LNCAP (cell line): ENCODE results near the gene RPS14.

Source experiments
- TF ChIP-seq, protein P1 (sequence below): fragments of 450-650 bp; IDR thresholded peaks from 2 replicates; pipeline ENCODE4 v1.5.1; 2017; ENCODE audit warnings: mild to moderate bottlenecking

Gene RPS14

GRCh38 chr5:150469718-150470469 is 20.4 kb upstream of the RPS14 start:
- TF ChIP-seq, protein P1, sequence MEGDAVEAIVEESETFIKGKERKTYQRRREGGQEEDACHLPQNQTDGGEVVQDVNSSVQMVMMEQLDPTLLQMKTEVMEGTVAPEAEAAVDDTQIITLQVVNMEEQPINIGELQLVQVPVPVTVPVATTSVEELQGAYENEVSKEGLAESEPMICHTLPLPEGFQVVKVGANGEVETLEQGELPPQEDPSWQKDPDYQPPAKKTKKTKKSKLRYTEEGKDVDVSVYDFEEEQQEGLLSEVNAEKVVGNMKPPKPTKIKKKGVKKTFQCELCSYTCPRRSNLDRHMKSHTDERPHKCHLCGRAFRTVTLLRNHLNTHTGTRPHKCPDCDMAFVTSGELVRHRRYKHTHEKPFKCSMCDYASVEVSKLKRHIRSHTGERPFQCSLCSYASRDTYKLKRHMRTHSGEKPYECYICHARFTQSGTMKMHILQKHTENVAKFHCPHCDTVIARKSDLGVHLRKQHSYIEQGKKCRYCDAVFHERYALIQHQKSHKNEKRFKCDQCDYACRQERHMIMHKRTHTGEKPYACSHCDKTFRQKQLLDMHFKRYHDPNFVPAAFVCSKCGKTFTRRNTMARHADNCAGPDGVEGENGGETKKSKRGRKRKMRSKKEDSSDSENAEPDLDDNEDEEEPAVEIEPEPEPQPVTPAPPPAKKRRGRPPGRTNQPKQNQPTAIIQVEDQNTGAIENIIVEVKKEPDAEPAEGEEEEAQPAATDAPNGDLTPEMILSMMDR = no peak

DNA sequence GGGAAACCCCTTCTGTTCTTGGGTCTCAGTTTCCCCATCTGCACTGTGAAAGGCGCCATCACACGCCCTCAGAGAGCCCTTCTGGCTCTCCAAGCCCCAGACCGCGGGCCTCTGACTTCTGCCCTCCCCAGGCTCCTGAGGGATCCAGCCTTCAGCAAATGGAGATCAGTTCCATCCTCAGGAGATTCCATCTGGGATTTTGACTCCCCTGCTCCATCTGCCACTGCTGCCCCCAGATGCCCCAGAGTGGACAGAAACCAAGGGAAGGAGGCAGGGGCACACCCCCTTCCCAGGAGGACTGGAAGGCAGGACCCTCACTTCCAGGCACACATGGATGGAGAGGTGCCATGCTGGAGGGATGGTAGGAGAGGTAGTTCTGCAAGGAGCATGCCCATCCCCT is 18.7 kb upstream of the RPS14 start:
- TF ChIP-seq, protein P1 = no peak

GRCh38 chr5:150465927-150466326 is 16.4 kb upstream of the RPS14 start:
- TF ChIP-seq, protein P1 = no peak

GRCh38 chr5:150464554-150465012 is 15.0 kb upstream of the RPS14 start:
- TF ChIP-seq, protein P1 = no peak

DNA sequence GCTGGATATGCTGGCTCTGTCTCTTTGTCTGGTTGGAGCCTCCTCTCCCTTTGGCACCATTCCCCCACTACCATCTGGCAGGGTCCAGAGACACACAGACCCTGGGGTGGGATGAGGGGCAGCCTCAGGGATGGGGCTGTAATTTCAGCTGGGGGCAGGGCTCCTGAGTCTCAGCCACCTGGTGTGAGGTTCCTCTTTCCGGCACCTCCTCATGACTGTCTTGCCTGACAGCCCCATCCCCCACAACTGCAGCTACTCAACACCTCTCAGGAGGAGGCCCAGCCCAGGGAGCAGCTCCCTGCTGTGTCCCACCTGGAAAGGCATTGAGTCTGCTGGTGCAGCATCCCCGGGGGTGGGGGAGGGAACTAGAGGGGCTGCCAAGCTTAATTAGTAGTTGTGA is 11.7 kb upstream of the RPS14 start:
- TF ChIP-seq, protein P1 = no peak

- TF ChIP-seq, protein P1 = no peak
Measured at GRCh38 chr5:150460781-150461180, 11.2 kb upstream of the RPS14 start.

DNA sequence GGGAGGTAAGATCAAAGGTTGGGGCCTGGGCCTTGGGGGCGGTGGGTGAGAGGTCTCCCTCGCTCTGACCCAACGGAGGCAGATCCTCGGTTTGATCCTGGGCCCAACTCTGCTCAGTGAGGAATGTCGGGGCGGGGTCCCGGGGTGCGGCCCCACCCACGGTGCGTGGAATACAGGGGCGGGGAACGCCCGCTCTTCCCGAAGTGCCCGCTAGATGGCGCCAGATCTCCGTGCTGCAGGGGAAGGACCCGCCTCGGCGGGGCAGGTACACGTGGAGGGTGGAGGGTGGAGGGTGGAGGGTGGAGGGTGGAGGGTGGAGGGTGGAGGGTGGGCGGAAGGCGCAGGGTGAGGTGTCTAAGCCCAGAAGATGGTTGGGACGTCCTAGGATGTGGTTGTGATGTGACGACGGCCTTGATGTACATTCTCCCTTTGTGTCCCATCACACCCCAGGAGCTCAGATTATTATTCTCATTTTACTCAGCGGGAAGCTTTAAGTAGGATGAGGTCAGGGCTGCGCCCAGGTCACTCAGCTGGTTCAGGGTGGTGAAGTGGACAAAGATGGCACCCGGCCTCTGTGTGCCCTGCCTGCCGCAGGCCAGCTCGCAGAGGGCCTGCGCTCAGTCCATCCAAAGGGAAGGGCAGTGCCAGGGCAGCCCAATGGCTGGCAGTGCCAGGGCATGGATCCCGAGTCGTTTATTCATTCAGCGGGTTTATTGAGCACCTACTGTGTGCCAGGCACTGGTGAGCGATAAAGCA is 9.4 kb upstream of the RPS14 start:
- TF ChIP-seq, protein P1 = peak; percentile 63
